Forelimb muscle (tissue), 1 donor: ENCODE measurements around the gene GUCA2A. TPM values are rescaled to one million over a fixed set of nuclear protein-coding genes. Genes with fewer than 3 reads are reported as not detected.

Experiments
- DNase-seq: peaks from one replicate; pipeline ENCODE4 v3.0.0-alpha.2; 2013; ENCODE audit warnings: low read depth
- polyA plus RNA-seq: library from polyadenylated mRNA; unstranded; fragments of 120-200 nt; gene quantifications from one replicate; pipeline ENCODE4 v1.2.1, GENCODE V29; 2013; ENCODE audit not compliant: insufficient read length

GUCA2A gene
- polyA plus RNA-seq, 1 donor, result not detected

- DNase-seq, result no peak
Observed at GRCh38 chr1:42177541-42177981, 13.0 kb upstream of the GUCA2A start.

DNA sequence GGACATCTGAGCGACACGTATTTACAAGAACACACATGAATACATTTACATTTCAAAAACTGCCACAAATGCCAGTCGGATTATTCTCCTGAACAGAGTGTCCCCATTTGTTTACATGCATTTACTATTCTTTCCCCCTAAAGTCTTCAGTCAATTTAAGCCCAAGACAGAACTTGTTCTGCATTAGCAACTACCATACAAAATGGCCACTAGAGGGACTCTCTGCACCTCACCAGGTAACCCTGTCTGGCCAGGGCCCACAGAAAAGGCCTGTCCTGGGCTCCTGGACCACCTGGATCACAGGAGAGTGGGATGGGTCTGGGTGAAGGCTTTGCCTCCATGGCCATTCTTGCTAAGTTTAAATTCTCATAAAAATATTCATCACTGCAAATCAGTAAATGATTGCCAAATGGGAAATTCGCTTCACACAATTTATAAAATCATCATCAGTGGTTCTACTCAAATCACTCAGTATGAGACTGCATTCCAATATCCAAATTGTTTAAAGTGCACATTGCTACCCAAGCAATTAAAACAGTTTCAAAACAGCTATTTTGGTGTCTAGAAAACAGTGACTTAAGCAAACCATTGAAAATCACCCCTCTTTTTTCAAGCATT lies 12.5 kb upstream of the GUCA2A start:
- DNase-seq, result no peak

GRCh38 chr1:42175314-42176054 lies 10.9 kb upstream of the GUCA2A start:
- no peak for DNase-seq

DNA sequence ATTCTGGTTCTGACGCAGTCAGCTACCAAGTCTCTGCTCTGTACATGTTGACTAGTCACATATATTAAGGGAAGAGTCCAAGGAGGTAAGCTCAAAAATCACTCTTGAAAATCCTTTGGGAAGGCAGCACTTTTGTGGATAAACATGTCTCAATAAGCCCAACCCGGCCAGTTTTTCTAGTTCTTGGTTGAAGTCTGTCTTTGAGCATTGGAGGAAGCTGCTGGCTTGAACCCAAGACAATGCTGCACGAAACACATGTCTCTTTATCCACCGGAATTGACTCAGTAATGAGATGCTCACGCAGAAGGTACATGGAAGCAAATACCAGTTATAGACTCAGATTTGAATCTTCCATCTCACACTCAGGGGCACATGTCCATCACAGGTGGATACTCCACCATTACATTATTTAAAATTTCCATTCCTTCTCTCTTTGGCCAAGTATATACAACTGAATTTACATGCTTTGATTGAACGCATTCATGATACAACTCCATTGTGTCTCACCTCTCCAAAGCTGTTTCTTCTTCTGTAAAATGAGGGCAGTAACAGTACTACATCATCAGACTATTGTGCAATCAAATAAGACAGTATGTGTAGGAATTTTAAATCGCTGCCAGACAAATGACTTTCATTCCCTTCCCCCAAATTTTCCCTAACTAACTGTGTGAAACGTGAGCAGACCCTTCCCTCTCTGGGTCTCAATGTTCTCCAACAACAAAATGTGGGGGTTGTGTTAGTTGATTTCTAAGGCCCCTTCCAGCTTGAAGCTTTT lies 9.6 kb upstream of the GUCA2A start:
- no peak for DNase-seq

- no peak for DNase-seq
Observed at GRCh38 chr1:42173155-42173933, 8.8 kb upstream of the GUCA2A start.

DNA sequence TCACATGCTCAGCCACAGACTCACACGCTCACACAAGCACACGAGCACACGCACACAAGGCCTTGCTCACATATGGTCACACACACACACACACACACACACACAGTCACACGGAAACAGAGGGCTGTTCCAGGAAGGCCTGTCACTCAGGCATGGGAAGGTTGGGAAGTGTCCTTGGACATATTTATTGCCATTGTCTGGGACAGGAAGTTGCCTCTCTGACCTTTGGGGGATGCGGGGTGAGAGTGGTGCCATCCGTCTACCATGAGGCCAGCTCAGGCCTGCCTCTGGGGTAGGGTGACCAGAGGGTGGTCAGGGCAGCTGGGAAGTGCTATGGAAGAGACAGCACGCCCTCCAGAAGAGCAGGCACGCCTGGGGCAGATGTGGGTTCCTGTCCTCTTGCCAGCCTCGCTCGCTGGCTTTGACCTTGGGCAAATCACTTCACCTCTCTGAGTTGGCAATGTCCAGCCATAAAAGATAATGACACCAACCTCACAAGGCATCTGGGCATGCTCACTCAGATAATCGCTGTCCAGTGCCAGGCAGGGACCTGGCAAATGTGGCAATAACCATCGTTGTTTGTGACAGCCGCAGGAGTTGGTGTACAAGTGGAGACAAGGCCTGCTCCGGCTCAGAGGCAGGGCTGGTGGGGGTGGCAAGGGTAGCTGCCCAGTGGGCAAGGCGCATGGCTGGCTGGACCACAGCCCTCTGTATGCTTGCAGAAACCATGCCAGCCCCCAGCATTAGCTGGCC lies 8.0 kb upstream of the GUCA2A start:
- DNase-seq, result no peak

GRCh38 chr1:42171679-42172266 lies 7.2 kb upstream of the GUCA2A start:
- no peak for DNase-seq

DNA sequence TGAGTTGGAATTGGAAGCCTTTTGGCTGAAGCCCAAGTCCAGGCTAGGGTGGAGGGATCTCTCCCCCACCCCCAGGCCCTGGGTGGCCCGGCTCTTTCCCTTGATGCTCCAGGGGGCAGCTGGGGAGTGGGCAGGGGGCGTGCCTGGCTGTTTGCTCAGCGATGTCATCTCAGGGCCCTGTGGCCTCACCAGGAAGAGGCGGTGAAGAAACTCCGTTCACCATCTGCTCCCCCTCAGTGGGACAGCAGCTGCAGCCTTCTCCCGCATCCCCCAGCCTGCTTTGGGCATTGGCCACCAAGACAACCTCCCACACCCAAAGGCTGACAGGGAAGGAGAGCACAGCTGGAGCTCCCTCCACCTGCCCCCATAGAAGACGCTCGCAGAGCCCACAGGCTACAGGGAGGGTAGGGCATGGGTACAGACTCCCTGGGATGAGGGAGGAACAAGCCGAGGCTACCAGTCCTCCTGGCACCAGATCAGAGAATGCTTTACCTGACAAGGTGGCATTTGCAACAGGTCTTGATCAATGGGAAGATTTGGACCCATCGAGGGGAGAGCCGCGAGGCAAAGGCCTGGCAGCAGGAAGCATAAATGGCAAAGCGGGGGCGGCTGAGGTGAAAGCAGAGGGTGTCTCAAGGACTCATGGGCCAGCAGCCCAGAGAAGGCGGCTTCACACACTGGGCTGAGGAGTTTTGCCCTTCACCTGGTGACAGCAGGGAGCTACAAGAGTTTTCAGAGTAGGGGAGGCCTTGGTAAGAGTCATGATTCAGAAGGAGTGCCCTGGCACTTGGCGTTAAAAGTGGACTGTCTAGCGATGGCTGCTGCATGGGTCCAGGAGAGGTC lies 6.5 kb upstream of the GUCA2A start:
- DNase-seq, result no peak

- DNase-seq, result no peak
Observed at GRCh38 chr1:42168763-42169162, 4.2 kb upstream of the GUCA2A start.

GRCh38 chr1:42168391-42168670 lies 3.8 kb upstream of the GUCA2A start:
- no peak for DNase-seq

DNA sequence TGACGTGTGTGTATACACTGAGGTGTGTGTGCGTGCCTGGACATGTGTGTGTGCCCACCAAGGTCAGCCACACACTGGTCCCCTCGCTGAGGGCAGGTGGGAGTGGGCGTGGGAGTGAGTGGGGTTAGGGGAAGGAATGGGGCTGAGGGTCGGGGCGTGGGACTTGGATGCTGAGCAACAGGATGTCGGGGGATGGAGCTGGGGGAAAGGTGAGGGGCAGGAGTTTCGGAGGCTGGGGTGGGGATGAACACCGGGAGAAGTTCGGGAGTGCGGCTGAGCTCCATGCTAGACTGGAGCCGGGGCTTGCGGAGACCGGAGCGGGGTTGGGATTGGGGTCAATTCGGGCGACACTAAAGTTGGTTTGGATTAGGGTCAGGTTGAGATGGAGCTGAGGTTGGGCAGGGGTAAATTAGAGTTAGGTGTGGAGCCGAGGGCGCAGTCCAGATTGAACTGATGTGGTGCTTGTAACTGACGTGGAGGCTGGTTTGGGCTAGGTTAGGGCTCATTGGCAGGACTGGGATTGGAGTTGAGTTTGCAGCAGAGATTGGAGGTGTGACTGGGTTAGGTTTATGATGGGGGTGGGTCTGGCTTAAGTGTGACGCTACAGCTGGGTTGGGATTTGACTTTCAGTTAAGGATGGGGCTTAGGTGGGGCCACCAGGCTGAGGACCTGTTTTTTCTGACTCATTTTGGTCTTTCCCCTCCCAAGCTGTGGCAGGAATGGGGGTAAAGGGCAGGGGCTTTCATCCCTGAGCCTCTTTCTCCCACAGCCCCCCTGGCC lies 3.3 kb upstream of the GUCA2A start:
- no peak for DNase-seq

- no peak for DNase-seq
Observed at GRCh38 chr1:42165511-42166210, 1.1 kb upstream of the GUCA2A start.

GRCh38 chr1:42163536-42164503 lies 725 bp downstream of the GUCA2A start:
- no peak for DNase-seq

DNA sequence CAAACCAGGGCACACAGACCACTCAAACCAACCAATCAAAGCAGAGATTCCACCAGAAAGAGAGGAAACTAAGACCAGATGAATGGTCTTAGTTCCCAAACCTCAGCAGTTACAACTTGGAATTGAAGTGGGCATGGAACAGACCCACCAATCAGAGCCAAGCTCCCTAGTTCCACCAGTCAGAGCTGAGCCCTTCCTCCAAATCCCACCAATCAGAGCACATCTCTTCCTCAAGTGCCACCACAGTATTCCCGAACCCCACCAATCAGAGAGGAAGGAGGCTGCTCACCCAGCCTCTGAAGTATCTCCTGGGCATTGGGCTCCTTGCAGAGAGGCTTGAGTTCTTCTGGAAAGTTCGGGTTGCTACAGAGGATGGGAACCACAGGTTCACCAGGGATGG lies 1.4 kb downstream of the GUCA2A start:
- DNase-seq, result no peak

DNA sequence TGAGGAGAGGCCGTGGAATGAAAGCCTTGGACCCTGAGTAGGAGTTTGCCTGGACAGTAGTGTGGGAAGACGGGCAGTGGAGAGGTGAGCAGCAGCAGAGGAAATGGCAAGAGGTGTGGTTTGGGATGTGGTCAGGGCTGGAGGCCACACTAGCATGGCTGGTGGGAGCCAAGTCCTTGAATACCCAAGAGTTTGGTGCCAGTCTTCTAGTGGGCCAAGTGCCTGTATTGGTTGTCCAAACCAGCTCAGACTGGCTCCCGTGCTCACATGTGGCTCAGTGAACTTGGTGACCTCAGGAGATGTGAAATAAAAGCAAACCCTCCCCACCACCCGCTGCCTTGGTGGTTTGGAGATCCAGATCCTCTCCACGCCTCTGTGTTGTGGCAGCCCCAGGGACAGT lies 2.4 kb downstream of the GUCA2A start:
- DNase-seq, result no peak

DNA sequence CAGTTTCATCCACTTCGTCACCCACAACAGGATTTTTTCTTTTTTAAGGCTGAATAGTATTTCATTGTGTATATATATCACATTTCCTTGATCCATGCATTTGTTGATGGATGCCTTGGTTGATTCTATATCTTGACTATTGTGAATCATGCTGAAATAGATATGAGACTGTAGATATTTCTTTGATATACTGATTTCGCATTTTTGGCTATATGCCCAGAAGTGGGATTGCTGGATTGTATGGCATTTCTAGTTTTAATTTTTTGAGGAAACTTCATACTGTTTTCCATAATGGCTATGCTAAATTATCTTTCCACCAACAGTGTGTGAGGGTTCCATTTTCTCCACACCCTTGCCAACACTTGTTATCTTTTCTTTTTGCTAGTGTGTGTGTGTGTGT lies 6.4 kb downstream of the GUCA2A start:
- no peak for DNase-seq

DNA sequence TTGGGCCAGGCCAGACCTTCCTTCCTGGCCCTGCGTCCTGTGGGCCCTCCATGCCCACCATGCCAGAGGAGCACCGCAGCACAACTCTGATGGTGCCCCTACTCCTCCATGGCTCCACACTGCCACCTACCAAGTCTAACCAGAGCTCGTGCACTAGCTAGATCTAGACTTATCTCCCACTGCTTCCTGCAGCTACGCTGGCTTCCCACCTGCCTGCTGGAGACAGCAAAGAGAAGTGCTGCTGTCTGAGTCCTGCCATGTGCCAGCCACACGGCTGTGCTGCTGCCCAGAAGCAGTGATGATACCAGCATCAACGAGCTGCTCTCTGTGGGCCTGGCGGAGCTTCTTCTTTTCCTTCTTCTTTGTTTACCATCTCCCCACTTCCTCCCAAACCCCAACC lies 6.9 kb downstream of the GUCA2A start:
- no peak for DNase-seq

- no peak for DNase-seq
Observed at GRCh38 chr1:42155362-42155761, 9.2 kb downstream of the GUCA2A start.
